SU-DHL-6 (cell line): Measurements from ENCODE around the gene PDPR.
"Not testable (repeated sequence)": the region's sequence is repeated elsewhere in the genome, so short reads cannot be mapped to it uniquely, and the experiment has no call there.

ENCODE experiments used
- H2AFZ ChIP-seq: fragments of 200-600 bp; sonication (generic); 2 replicates; pipeline ENCODE4 v1.6.1; 2014; ENCODE audit warnings: low read depth, mild to moderate bottlenecking, moderate library complexity, mixed read lengths, antibody characterized with exemption, low read length; ENCODE audit not compliant: severe bottlenecking
- H3F3A ChIP-seq: fragments of 200-600 bp; shearing (Covaris generic); 2 replicates; pipeline ENCODE4 v1.6.0; 2016; ENCODE audit warnings: antibody characterized with exemption, mild to moderate bottlenecking; ENCODE audit not compliant: insufficient read depth
- H3K27ac ChIP-seq: fragments of 200-600 bp; sonication (generic); 2 replicates; pipeline ENCODE4 v1.5.1; 2016; ENCODE audit warnings: low read depth, mild to moderate bottlenecking, low read length, moderate library complexity, mixed read lengths
- H3K27me3 ChIP-seq: fragments of 200-600 bp; sonication (generic), shearing (Covaris generic); 2 replicates; pipeline ENCODE4 v1.6.0; 2014; ENCODE audit warnings: mild to moderate bottlenecking, low read length
- H3K36me3 ChIP-seq: fragments of 200-600 bp; sonication (generic); 2 replicates; pipeline ENCODE4 v1.6.1; 2014; ENCODE audit warnings: mild to moderate bottlenecking, low read length, mixed read lengths
- H3K4me2 ChIP-seq: fragments of 300-600, 200-600 bp; shearing (Covaris generic), sonication (generic); 2 replicates; pipeline ENCODE4 v1.6.0; 2014; ENCODE audit warnings: low read length, low read depth, mild to moderate bottlenecking; ENCODE audit not compliant: poor library complexity, severe bottlenecking
- H3K4me3 ChIP-seq: fragments of 200-600 bp; sonication (generic); 2 replicates; pipeline ENCODE4 v1.5.1; 2014; ENCODE audit warnings: antibody characterized with exemption, low read length, mild to moderate bottlenecking, mixed read lengths; ENCODE audit not compliant: insufficient read depth, poor library complexity, severe bottlenecking
- H3K79me2 ChIP-seq: fragments of 200-600 bp; sonication (generic); 2 replicates; pipeline ENCODE4 v1.6.1; 2014; ENCODE audit warnings: mild to moderate bottlenecking, low read length, moderate library complexity; ENCODE audit not compliant: insufficient read depth
- H3K9ac ChIP-seq: fragments of 200-600 bp; sonication (generic); 2 replicates; pipeline ENCODE4 v1.7.0; 2014; ENCODE audit warnings: mild to moderate bottlenecking, low read length
- H3K9me2 ChIP-seq: fragments of 200-600 bp; sonication (generic); replicated peaks from 2 replicates; pipeline ENCODE4 v1.6.1; 2014; ENCODE audit warnings: low read length; ENCODE audit not compliant: insufficient read depth
- H3K9me3 ChIP-seq: fragments of 200-600 bp; sonication (generic); 2 replicates; pipeline ENCODE4 v1.6.1; 2014; ENCODE audit warnings: low read length, mixed read lengths; ENCODE audit not compliant: insufficient read depth
- H4K20me1 ChIP-seq: fragments of 200-600 bp; sonication (generic); 2 replicates; pipeline ENCODE4 v1.6.1; 2014; ENCODE audit warnings: low read depth, mild to moderate bottlenecking, antibody characterized with exemption, low read length, moderate library complexity, mixed read lengths
- EZH2phosphoT487 ChIP-seq: fragments of 200-600 bp; sonication (generic), shearing (Covaris generic); conservative IDR thresholded peaks from 2 replicates; pipeline ENCODE4 v1.6.1; 2018; ENCODE audit warnings: mild to moderate bottlenecking, antibody characterized with exemption, low read length, moderate library complexity, mixed read lengths
- TF ChIP-seq, protein P1 (sequence below): fragments of 200-600 bp; sonication (generic); IDR thresholded peaks from one replicate; pipeline ENCODE4 v1.5.1; 2017; ENCODE audit warnings: antibody characterized with exemption, mild to moderate bottlenecking, low read length, moderate library complexity; ENCODE audit not compliant: insufficient read depth, poor library complexity, severe bottlenecking

The PDPR gene

DNA sequence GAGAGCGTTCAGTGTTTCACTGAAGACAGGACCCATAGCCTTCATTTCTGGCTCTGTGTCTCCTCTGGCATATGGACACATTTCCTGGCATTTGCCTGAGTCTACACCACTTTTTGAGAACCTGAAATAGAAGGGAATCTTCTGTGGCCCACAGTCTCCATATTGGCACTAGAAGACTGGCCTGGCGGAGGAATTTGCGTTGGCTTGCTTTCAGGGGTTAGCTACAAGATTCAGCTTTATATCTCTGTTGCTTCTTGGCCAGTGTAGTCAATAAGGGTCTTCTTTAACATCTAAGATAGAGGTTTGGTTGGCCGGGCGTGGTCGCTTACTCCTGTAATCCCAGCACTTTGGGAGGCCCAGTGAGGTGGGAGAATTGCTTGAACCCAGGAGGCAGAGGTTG, 46.7 kb downstream of the PDPR start:
- Histone ChIP-seq H3K27me3 (no peaks in the 10 kb centered on the region), H3K4me3 (no peak overlapping the region), H3K36me3 (no peaks in the 10 kb centered on the region), H3F3A (no peaks in the 10 kb centered on the region), H3K79me2 (no peaks in the 10 kb centered on the region), H3K27ac (no peak overlapping the region), H3K9me2 (no peaks in the 10 kb centered on the region), H2AFZ (no peak overlapping the region), H3K4me2 (no peak overlapping the region), H3K9ac (no peak overlapping the region), H4K20me1 (no peaks in the 10 kb centered on the region), H3K9me3 (no peaks in the 10 kb centered on the region)
- TF ChIP-seq, protein P1, sequence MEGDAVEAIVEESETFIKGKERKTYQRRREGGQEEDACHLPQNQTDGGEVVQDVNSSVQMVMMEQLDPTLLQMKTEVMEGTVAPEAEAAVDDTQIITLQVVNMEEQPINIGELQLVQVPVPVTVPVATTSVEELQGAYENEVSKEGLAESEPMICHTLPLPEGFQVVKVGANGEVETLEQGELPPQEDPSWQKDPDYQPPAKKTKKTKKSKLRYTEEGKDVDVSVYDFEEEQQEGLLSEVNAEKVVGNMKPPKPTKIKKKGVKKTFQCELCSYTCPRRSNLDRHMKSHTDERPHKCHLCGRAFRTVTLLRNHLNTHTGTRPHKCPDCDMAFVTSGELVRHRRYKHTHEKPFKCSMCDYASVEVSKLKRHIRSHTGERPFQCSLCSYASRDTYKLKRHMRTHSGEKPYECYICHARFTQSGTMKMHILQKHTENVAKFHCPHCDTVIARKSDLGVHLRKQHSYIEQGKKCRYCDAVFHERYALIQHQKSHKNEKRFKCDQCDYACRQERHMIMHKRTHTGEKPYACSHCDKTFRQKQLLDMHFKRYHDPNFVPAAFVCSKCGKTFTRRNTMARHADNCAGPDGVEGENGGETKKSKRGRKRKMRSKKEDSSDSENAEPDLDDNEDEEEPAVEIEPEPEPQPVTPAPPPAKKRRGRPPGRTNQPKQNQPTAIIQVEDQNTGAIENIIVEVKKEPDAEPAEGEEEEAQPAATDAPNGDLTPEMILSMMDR, result no peak
- no peak for TF ChIP-seq EZH2phosphoT487

DNA sequence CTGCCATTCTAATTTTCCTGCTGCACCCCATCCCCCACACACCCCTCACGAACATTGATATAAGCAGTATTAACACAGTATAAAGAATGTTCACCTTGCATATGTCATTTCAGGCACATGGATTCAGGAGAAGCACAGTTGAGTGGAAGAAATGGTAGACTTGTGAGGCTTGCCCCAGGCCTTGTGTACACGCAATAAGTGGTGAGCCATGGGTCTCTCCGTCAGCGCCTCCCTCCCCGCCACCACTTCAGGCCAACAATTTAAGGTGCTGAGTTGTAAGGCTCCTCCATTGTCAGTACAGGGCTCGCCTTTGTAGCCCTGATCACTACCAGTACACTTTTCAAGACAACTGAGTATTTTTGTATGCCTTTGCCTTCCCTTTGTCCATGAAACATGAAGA, 47.2 kb downstream of the PDPR start:
- Histone ChIP-seq H3K9me3 (no peaks in the 10 kb centered on the region), H3K4me3 (no peak overlapping the region), H3K4me2 (no peak overlapping the region), H2AFZ (no peak overlapping the region), H3K36me3 (no peaks in the 10 kb centered on the region), H3K9ac (no peak overlapping the region), H3K27me3 (no peaks in the 10 kb centered on the region), H4K20me1 (no peaks in the 10 kb centered on the region), H3K79me2 (no peaks in the 10 kb centered on the region), H3K27ac (no peak overlapping the region), H3K9me2 (no peaks in the 10 kb centered on the region), H3F3A (no peaks in the 10 kb centered on the region)
- TF ChIP-seq, protein P1, result no peak
- no peak for TF ChIP-seq EZH2phosphoT487

DNA sequence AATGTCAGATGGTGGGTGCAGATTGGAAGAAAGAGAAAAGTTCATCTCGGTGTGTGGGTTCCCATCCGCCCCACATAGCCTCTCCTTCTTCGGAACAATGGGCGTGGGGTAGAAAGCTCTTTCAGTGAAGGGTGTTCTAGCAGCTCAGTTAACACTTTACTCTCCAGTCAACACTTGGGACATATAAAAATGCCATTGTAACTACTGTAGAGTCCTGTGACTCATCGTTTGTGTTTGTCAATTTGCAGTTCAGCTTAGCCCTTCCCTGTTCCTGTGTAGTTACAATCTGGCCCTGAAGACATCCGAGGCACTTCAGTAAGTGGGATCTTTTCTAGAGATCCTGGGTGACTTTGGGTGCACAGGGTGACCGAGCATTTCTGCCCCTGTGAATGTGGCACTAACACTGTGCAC, 47.9 kb downstream of the PDPR start:
- H4K20me1 ChIP-seq, result no peaks in the 10 kb centered on the region
- TF ChIP-seq, protein P1, result no peak
- TF ChIP-seq EZH2phosphoT487, result no peak
- H3K9me3 ChIP-seq, result no peaks in the 10 kb centered on the region
- H3F3A ChIP-seq, result no peaks in the 10 kb centered on the region
- no peak overlapping the region for H3K9ac ChIP-seq
- no peak overlapping the region for H2AFZ ChIP-seq
- no peak overlapping the region for H3K4me3 ChIP-seq
- no peaks in the 10 kb centered on the region for H3K79me2 ChIP-seq
- no peaks in the 10 kb centered on the region for H3K9me2 ChIP-seq
- no peaks in the 10 kb centered on the region for H3K27me3 ChIP-seq
- no peak overlapping the region for H3K4me2 ChIP-seq
- no peaks in the 10 kb centered on the region for H3K36me3 ChIP-seq
- H3K27ac ChIP-seq, result no peak overlapping the region

DNA sequence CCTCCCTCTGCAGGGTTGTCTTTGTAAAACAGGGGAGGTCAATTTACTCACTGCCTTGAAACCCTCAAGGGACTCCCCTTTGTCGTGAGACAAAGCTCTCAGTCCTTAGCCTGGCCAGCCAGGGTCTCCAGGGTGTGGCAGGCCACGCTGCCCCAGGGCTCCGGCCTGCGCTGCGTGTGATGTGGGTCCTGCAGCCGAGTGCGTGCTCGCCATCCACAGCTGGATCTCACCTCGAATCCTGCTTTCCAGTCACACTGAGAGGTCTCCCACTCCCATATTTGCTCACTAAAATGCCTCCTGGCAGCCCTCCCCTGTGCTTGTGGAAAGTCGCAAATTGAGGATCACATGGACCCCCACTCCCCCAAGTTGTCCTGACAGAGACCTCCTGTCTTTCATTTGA, 49.5 kb downstream of the PDPR start:
- Histone ChIP-seq H3K9me2 (no peaks in the 10 kb centered on the region), H4K20me1 (no peaks in the 10 kb centered on the region), H3K9me3 (no peaks in the 10 kb centered on the region), H3K4me2 (no peak overlapping the region), H3K27me3 (no peaks in the 10 kb centered on the region), H3F3A (no peaks in the 10 kb centered on the region), H3K9ac (no peak overlapping the region), H3K4me3 (no peak overlapping the region), H3K36me3 (no peaks in the 10 kb centered on the region), H3K79me2 (no peaks in the 10 kb centered on the region), H2AFZ (no peak overlapping the region), H3K27ac (no peak overlapping the region)
- TF ChIP-seq, protein P1, result no peak
- TF ChIP-seq EZH2phosphoT487, result no peak

DNA sequence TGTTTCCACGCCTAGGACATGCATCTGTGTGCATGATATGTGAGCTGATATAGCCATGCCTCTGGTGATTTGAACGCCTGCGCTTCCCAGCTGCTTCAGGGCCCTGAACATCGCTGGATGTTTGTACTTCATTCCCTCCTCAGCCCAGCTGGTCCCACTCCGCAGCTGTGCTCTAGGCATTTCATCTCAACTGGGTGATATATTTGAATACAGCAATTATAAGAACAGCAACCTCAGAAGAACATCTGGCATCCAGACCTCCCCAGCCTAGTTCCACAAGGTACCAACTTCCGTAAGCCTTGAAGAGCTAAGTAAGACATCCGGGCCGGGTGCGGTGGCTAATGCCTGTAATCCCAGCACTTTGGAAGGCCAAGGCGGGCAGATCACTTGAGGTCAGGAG, 52.6 kb downstream of the PDPR start:
- not testable (repeated sequence) for H3F3A ChIP-seq, H3K27me3 ChIP-seq, H3K4me2 ChIP-seq, H3K79me2 ChIP-seq, H4K20me1 ChIP-seq, H3K4me3 ChIP-seq, H2AFZ ChIP-seq, H3K9ac ChIP-seq, H3K9me2 ChIP-seq, H3K27ac ChIP-seq, H3K36me3 ChIP-seq, H3K9me3 ChIP-seq
